Measurements from ENCODE around the gene TXN2.

TXN2 gene

DNA sequence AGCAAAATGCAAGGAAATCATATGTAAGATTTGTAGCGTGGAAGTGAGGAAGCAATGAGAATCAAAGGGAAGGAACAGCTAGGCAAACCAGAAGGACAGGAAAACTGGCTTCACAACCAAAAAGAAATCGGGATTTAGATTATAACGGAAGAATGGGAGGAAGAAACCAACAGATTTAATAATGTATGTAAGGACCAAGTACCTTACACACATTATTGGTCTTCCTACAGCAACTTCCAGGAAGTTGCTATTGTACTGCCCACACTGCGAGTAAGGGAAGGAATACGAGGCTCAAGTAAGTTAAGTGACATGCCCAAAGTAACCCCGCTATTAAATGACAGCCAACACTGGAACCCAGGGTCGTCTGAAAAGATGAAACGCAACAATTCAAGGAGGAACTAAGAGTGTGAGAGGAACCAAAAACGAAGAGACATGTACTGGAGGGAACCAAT, 473 bp downstream of the TXN2 start:
- DNase-seq = no peak

DNA sequence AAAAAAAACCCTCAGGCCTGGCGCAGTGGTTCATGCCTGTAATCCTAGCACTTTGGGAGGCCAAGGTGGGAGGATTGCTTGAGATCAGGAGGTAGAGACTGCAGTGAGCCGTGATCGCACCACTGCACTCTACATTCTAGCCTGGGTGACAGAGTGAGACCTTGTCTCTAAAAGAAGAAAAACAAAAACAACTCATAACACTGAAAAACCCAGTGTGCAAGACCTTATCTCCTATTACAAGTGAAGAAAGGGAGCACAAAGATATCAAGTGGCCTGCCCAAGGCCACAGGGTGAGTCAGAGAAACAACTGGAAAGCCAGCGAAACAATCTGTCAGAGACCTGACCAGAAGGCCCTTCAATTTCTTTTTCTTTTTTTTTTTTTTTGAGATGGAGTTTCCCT, 2.5 kb downstream of the TXN2 start:
- DNase-seq = peak; percentile 90

DNA sequence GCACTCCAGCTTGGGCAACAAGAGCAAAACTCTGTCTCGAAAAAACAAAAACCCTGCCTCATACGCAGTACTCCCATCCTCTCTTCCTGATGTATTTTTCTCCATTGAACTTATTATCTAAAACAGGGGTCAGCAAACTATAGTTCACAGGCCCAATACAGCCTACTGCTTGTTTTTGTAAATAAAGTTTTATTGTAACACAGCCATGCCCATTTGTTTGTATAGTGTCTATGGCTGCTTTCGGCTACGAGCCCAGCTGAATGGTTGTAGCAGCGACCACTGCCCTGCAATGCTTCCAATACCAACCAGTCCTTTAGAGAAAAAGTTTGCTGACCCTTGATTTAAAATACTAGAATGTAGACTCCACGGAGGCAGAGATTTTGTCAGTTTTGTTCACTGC, 6.1 kb downstream of the TXN2 start:
- DNase-seq = no peak

DNA sequence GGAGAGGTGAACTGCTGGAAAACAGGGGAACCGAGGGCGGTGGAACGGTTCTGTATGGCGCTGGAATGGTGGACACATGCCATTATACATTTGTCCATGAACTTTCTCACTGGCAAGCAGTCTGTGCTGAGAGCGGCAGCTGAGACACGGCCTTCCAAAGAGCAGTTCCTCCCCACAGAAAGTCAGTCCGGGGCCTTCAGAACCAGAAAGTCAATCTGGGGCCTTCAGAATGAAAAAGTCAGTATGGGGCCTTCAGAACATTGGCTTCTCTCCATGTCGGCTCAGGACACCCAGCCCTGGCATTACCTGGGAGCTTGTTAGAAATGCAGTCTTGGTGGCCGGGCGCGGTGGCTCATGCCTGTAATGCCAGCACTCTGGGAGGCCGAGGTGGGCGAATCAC, 8.8 kb downstream of the TXN2 start:
- DNase-seq = no peak

DNA sequence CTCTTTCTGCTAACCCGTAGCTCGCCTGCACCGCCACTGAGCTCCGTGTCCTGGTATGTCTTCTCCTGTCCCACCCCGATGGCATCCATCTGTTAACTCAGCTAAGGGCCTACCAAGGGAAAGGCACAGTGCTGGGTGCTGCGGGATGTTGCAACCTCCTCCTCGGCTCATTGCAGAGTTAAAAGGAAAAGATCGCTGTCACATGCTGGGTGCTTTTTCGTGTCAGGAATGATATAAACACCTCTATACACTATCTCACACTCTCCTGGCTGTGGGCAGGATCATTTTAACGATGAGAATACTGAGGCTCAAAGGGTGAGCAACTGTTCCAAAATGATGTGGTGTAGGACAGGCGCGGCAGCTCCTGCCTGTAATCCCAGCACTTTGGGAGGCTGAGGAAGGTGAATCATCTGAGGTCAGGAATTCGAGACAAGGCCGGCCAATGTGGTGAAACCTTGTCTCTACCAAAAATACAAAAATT, 10.1 kb downstream of the TXN2 start:
- no peak for DNase-seq

DNA sequence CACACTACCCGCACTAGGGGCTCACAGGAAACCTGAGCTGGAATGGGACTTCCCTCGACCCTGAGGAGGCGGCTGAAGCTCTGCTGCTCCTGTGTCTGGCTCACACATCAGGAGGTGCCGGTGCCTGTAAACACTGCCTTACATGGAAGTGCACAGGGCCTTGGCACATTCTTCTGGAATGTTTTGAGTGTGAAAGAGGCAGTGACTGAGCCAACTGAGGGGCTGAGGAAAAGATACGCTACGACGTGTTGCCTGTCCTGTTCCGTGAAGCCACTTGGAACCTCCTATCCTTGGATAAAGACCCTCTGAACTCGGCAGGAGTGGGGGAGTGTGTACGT, 10.5 kb downstream of the TXN2 start:
- no peak for DNase-seq

DNA sequence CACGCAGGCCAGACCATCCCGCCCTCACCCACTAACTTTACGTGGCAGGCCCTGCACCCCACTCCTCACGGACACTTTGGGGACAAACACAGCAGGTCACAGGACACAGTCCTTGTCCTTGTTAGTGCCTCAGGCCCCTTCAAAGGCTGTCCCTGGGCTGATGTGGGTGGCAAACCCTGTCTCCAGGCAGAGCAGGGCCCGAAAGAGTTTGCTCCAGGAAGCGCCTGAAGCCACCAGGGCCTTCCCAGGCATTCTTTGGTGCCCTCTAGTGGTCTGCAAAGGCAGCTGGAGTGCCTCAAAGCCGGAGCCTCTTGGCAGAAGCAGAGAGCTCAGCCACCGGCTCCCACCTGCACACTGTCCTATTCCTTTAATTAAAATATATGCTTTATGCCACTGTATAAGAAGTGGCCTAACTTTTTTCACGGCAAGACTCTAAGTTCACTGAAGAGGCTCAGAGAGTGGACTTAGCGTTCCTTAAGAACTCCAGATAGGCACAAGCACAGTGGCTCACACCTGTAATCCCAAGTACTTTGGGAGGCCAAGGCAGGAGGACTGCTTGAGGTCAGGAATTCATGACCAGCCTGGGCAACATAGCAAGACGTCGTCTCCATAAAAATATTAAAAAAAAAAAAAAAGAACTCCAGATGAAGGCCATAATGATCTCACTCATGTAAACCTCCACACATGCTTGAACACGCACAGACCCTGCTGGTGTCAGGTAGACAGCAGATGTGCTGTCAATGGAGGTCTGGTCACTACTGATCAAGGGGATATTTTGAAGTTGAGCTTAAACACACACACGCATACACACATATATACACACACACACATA, 11.1 kb downstream of the TXN2 start:
- DNase-seq = peak; percentile 94

DNA sequence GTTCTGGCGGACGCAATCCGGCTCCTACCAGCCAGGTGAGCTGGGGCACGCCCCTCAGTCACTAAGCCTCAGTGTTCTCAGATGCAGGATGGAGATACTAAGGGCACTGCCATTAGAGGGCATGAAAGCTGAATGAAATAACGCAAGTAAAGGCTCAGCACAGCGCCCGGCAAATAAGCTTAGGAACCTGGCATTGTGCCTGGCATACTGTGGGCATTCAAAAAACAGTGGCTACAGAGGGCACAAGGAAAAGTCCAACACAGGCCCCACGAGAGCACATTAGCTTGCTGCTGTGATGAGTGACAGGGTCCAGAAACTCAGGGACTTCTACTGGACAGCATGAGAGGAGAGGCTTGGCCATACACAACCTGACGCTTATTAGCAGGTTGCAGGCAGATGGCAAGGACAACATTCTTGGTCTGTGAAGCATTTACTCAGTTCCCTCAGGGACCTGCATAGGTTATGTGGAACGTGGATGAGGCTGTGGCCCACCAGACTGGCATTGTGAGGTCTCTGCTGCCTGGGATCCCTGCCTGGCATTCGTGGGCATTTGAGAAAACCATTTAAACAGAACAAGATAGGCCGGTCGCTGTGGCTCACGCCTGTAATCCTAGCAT, 12.2 kb downstream of the TXN2 start:
- no peak for DNase-seq

DNA sequence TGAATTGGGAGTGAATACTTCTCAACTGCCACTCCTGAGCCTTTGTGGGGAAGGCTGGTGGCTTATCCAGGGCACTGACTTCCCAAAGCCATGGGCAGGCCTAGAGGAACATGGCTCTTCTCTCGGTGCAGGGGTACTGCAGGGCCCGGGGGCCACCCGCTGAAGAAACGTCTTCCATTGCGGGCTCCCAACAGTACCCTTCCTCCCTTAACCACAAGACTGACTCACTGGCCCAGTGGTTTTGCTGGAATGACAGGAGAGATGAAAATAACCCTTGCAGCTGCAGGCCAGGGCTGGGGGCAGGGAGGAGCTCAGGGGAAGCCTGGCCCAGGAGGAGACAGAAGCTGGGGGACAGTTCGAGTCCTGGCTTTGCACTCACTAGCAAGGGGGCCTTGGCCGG, 13.5 kb downstream of the TXN2 start:
- peak; percentile 84 for DNase-seq

DNA sequence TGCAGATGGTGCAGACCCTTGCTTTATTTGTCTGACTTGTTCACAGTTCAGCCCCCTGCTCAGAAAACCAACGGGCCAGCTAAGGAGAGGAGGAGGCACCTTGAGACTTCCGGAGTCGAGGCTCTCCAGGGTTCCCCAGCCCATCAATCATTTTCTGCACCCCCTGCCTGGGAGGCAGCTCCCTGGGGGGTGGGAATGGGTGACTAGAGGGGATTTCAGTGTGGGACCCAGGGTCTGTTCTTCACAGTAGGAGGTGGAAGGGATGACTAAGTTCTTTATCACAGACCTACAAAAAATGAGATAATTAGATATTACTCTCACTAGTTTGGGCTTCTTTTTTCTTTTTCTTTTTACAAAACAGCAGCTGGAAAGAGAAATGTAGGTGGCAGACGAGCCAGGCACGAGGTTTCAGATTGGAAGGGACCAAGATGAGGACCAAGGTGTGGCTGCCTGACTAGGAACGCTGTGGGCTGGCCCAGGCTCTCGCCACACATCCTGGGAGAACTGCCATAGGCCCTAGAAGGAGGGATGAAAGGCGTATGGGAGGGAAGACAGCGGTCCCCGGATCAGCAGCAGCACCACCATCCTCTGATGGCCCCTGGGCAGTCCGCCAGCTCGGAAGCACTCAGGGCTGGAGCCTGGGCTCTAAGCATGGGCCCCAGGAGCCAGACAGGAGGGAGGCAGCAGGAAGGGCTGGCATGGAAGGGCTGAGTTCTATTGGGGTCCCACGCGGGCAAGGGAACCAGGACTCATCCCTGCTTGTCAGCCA, 14.2 kb downstream of the TXN2 start:
- DNase-seq = no peak

DNA sequence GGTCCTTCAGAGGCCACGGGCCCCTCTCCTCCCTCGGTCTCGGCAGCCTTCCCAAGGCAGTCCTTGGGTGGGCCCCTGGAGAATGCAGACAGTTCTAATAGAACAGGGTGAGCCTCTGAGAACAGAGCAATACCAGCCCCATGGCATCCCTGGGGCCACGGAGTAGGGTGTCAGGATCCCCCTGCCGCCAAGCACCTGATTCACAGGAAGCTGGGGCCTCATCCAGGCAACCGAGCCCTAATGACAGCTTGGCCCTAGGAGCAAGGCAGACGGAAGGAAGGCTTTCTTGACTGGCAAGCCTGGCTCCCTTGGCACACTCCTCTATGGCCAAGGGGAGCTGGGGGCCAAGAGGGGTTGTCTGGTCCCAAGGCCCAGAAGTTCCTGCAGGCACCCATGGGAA, 15.2 kb downstream of the TXN2 start:
- DNase-seq = no peak

DNA sequence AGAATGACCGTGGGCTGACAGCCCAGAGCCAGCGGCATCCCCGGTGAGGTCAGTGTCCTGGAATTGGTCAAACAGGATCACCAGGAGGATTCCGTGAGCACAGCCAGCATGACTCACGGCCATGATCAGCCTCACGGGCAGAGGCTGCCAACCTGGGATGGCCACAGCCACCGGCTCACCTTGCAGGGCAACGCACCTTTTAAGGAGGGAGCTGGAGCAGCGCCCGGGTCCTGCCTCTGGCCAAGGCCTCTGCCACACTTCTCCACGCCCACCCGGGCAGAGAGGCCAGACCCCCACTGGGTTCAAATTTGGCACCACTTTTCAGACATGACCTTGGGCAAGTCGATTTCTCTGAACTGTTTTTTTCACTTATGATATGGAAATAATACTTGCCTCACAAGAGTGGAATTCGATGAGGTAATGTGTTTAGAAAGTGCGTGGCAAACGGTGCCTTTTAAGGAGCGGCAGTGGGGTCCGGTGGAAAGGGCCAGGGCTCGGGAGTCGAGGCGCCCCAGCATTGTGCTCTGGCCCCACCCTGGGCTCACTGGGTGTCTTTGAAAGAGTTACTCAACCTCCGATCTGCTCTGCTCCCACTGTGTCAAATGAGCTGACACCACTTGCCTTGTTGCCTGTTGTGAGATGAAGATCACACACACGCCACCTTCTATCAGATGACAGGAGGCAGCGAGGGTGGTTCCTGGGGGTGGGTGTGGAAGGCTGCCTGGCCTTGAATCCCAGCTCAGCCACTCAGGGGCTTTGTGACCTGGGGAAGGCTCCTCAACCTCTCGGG, 16.0 kb downstream of the TXN2 start:
- no peak for DNase-seq

DNA sequence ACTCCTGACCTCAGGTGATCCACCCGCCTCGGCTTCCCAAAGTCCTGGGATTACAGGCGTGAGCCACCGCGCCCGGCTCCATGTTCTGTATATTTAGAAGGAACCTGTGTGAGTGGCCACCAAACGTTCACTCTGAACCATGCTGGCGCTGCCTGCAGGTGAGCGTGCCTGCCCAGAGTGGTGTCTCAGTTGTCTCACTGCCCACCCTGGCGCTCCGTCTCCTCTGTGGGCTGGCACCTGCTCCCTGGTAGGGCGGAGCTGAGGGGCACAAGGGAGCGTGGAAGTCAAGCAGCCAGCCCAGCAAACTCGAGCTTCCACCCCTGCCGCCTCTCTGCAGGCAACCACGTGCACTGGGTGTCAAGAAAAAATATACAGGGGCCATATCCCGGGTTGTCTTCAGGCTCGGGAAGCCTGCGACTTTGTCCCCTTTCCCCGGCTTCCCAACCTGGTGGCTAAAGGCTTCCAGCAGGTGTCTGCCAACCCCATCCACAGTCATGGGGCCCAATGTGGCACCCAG, 16.7 kb downstream of the TXN2 start:
- no peak for DNase-seq

DNA sequence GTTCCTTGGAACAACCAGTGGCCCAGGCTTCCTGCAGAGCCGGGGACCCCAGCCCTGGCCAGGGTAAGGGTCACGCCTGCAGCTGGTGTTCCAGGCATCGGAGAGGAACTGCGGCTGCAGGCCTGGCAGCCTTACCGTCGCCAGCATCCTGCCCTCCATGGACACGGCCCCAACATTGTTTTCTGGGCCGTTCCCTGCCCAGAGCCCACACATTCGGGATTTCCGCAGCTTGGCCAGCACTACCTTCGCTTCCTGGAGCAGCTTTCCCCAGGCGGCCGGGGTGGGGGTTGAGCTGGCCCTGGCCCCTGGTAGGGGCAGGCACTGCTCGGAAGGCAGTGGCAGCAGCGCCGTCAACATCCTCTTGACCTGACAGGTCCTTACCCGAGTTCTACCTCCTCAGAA, 17.7 kb downstream of the TXN2 start:
- DNase-seq = no peak

DNA sequence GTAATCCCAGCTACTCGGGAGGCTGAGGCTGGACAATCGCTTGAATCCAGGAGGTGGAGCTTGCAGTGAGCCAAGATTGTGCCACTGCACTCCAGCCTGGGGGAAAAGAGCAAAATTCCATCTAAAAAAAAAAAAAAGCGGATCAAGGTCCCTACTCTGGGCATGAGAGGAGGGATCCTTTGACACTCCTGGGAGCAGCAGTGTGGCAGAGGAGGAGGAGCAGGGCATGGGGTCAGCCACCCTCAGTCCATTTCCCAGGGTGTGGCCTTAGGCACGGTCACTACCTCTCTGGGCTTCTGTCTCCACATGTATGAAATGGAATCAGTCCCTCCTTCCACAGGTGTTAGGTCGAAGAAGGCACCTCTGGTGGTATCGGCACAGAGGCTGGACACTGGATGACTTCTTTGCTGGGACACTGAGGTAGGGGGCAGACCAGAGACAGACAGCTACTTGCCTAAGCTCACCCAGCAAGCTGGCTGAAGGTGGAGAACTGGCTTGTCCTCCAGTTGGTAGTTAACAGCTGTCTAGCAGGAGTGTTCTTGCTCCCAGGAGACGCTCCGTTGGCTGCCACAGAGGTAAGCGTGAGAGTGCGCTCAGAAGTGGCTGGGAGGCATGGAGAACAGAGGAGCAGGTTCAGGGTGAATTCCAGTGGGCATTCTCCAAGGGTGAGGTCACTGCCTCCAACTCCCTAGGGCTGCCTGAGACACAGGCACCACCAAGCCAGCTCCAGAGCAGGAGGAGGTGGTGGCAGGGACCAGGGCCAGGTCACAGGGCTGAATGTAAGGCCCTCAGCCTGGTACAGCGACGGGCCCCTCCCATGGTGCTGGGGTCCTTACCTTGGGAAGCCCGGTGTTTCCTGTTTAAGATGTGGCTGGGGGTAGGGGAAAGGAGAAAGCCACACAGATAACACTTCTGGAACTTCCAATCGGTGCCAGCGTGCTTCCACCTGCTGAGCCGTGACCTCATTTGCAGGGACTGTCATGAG, 19.5 kb downstream of the TXN2 start:
- no peak for DNase-seq

DNA sequence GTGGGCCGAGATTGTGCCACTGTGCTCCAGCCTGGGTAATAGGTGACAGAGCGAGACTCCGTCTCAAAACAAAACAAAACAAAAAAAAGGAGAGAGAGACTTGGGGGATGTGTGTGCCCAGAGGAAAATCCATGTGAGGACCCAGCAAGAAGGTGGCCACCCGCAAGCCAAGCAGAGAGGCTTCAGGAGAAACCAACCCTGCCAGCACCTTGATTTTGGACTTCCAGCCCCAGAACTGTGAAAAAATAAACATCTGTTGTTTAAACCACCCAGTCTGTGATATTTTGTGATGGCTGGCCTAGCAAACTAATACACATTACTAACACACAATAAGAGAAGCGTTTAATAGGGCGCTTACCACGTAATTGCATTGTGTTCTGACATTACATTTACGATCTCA, 21.2 kb downstream of the TXN2 start:
- no peak for DNase-seq

DNA sequence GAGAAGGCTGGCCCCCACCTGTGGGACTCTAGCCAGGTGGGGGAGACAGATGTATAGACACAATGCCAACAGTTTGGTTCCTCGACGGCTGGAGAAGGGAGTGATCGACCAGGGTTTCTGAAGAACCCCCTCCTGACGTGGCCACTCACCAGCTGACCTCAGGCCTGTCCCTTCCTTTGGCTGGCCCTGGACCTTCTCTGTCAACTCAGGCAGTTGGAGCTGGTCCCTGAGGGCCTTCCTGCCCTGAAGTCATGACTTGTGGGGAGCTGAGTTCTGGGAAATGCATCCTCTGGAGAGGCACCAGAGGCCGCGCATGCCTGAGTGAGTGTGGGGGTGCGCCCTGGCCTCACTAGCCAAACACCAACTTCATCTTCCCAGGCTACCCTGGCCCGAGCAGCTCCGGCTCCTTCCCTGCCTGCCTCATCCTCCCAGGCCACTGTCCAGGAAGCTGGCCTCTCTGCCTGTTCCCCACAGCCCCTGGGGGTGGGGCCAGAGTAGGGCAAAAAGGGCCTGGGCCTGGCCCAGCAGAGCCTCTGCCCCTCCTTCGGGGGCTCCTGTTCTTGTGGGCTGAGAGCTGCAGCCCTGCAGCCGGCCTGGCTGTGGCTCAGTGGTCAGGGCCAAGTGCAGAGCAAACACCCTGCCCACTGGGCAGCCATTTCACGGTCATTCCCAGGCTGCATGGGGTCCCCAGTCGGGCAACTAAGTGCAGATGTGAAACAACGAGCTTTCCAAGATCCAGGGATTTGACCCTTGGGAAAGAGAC, 23.6 kb downstream of the TXN2 start:
- DNase-seq = no peak

DNA sequence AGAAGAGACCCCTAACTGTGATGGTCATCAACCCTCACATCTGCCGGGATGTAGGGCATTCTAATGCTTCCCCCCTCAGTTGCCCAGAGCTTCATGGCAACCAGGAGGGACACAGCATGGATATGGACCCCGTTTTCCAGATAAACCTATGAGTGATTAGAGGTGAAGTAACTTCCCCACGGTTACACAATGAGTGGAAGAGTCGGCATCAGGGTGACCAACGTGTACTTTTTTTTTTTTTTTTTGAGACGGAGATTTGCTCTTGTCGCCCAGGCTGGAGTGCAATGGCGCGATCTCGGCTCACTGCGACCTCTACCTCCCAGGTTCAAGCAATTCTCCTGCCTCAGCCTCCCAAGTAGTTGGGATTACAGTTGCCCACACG, 25.0 kb downstream of the TXN2 start:
- DNase-seq = no peak

DNA sequence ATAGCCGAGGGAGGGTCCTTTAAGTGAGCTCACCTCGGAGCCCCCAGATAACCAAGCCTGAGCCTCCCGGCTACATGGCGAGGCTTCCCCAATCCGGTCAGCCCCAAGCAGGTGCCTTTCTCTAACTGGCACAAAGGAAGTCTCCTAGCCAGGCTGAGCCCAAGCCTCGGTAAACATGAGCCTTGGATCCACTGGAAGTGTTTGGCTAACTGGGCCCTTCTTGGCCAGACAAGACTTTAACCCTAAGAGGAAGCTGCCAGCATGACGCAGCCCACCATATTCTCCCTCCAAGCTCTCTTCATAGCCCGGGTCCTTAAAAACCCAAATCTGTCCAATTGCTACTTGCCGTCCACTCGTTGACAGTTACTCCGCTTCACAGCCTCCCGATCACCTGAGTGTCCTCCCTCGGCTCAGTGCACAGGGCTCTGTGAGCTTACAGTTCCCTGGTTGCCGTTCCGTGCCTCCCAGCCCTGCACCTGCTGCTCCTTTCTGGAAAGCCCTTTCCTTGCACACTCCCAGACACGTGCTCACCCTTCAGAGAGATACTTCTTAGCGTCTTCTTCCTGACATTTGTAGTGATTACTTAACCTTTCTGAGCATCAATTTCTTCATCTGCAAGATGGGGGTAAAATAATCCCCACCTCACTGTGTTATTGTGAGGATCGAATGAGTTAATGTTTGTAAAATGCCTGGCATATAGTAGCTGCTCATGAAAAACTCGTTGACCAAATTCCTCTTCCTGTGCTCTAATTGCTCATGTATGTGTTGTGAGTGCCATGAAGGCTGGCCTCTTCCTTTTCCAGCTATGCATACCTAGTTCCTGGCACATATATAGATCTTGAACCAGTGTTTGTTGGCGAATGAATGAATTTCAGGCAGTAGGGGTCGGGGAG, 25.6 kb downstream of the TXN2 start:
- DNase-seq = no peak
